HCT116 (cell line): ENCODE results near the gene SLC2A9.

ENCODE experiments used
- JUND ChIP-seq: IDR thresholded peaks from 2 replicates; pipeline ENCODE4 v1.6.1; 2012
- POLR2A ChIP-seq: IDR thresholded peaks from 2 replicates; pipeline ENCODE4 v1.7.0; 2011; ENCODE audit warnings: borderline replicate concordance; ENCODE audit not compliant: insufficient read depth, insufficient read length; ENCODE audit errors: extremely low read depth
- POLR2AphosphoS5 ChIP-seq: IDR thresholded peaks from 2 replicates; pipeline ENCODE4 v1.6.1; 2011; ENCODE audit warnings: mild to moderate bottlenecking, low read depth, low read length, moderate library complexity
- YY1 ChIP-seq: IDR thresholded peaks from 2 replicates; pipeline ENCODE4 v1.6.1; 2011; ENCODE audit warnings: low read length, low read depth, moderate library complexity, mild to moderate bottlenecking; ENCODE audit not compliant: insufficient replicate concordance; ENCODE audit errors: extremely low read depth
- TF ChIP-seq, protein P1 (sequence below), 3 experiments: fragments of 200-600 bp in 1 of 3; sonication (generic) in 1 of 3; IDR thresholded peaks in 2 of 3; conservative IDR thresholded peaks in 1 of 3; 2 replicates each; pipeline ENCODE4 v1.5.1; 2012 to 2017; ENCODE audit warnings: low read depth in 2 of 3, low read length in 2 of 3, antibody characterized with exemption in 1 of 3, borderline replicate concordance in 1 of 3, control low read depth in 1 of 3, mild to moderate bottlenecking in 1 of 3, mixed read lengths in 1 of 3, mixed run types in 1 of 3, moderate library complexity in 1 of 3; ENCODE audit not compliant: insufficient read depth in 1 of 3

DNA sequence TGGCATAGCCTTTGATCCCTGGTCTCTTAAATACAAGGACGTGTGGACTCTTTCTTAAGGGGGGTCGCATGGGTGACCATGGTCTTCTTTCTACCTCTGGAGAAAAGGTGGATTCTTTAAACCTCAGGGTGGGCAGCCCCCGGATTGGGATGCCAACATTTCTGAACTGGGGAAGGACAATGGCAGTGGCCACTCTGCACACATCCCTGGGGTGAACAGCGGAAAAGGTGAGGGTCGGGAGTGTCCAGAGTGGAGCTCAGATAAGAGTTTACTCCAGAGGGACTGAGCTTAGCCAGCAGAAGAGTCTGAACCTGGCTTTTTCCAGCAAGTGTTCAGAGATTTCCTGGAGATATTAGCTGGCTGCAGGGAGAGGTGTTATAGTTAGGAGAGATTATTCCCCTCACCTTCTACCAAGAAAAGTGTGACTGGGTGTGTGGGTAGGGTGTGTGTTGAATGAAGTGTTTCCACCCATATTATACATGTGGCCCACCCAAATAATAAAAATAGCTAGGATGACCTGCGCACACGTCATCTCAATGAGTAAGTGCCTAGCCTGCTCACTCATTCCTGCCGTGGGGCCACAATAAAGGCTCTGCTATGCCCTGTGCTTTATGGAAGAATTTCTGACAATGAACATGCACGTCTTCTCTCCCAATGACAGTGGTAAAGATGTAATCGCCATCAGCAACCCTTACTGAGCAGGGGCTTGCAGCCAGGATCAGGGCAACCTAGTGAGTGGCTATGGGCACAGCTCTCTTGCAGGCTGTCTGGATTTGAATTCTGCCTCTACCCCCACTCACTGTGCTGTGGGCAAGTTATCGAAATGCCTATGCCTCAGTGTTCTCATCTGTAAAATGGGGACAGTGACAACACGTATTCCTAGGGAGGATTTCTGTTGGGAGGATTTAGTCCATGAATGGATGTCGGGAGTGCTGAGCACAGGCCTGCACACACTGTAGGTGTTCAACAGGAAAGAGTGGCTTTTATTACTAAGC lies 76.6 kb downstream of the SLC2A9 start:
- TF ChIP-seq JUND (peak; percentile 38; the same call in 1 of the 2 replicates), POLR2A (no peak), POLR2AphosphoS5 (no peak), YY1 (no peak)
- TF ChIP-seq, protein P1, sequence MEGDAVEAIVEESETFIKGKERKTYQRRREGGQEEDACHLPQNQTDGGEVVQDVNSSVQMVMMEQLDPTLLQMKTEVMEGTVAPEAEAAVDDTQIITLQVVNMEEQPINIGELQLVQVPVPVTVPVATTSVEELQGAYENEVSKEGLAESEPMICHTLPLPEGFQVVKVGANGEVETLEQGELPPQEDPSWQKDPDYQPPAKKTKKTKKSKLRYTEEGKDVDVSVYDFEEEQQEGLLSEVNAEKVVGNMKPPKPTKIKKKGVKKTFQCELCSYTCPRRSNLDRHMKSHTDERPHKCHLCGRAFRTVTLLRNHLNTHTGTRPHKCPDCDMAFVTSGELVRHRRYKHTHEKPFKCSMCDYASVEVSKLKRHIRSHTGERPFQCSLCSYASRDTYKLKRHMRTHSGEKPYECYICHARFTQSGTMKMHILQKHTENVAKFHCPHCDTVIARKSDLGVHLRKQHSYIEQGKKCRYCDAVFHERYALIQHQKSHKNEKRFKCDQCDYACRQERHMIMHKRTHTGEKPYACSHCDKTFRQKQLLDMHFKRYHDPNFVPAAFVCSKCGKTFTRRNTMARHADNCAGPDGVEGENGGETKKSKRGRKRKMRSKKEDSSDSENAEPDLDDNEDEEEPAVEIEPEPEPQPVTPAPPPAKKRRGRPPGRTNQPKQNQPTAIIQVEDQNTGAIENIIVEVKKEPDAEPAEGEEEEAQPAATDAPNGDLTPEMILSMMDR (IDR thresholded peaks at IDR 0.05 in 2 of 3, conservative IDR thresholded peaks at IDR 0.05 in 1 of 3; ENCODE audit: borderline replicate concordance in 1 of 3, insufficient read depth in 1 of 3, low read depth in 2 of 3, low read length in 2 of 3): no peak
